Measurements from ENCODE around the gene NEDD4.

GRCh38 chr15:55796321-55796965 is 197.0 kb downstream of the NEDD4 start:
- TF ChIP-seq POLR2AphosphoS5 (IDR thresholded peaks at IDR 0.05): no peak
- no peak for TF ChIP-seq CTCF (IDR thresholded peaks at IDR 0.05; ENCODE audit: poor library complexity, severe bottlenecking)
- TF ChIP-seq SMC3 (conservative IDR thresholded peaks at IDR 0.05; ENCODE audit: poor library complexity): no peak
- no peak for TF ChIP-seq EZH2 (IDR thresholded peaks at IDR 0.05; ENCODE audit: borderline replicate concordance, insufficient read depth, low read length, poor library complexity, severe bottlenecking)
- no peak for TF ChIP-seq MXI1 (conservative IDR thresholded peaks at IDR 0.05; ENCODE audit: poor library complexity, severe bottlenecking)

Measured in neural cell (in vitro differentiated cells).